Activated T-helper 1 cell treated with anti-CD3 and anti-CD28 coated beads, Interleukin-2, amount 50 U/mL, for 16 hours (primary cell): Measurements from ENCODE around the gene LRRC30.
"Not testable (repeated sequence)": the region's sequence is repeated elsewhere in the genome, so short reads cannot be mapped to it uniquely, and the experiment has no call there.

Experiments
- DNase-seq, 2 donors: peaks; one replicate each; pipeline ENCODE4 v3.0.0-alpha.2; 2020; ENCODE audit warnings: low read depth in 1 of 2, low spot score in 1 of 2

LRRC30 gene

GRCh38 chr18:7230626-7231349, at the start of gene LRRC30:
Gene LRRC30 (plus strand): TSS chr18:7231089. CDS start chr18:7231139, 50 bp downstream.
- no peak for DNase-seq

- no peak for DNase-seq
Measured at GRCh38 chr18:7185701-7186100, 45.2 kb upstream of the LRRC30 start.

- no peak for DNase-seq
Measured at GRCh38 chr18:7190547-7191156, 40.2 kb upstream of the LRRC30 start.

- DNase-seq = no peak
Measured at GRCh38 chr18:7191736-7192135, 39.2 kb upstream of the LRRC30 start.

GRCh38 chr18:7195266-7195665, 35.6 kb upstream of the LRRC30 start:
- DNase-seq = no peak

GRCh38 chr18:7196421-7196820, 34.5 kb upstream of the LRRC30 start:
- DNase-seq = no peak

- no peak for DNase-seq
Measured at GRCh38 chr18:7197854-7198253, 33.0 kb upstream of the LRRC30 start.

- no peak for DNase-seq
Measured at GRCh38 chr18:7198326-7198725, 32.6 kb upstream of the LRRC30 start.

GRCh38 chr18:7201096-7201495, 29.8 kb upstream of the LRRC30 start:
- DNase-seq = no peak

- no peak for DNase-seq
Measured at GRCh38 chr18:7202169-7202568, 28.7 kb upstream of the LRRC30 start.

GRCh38 chr18:7203601-7204000, 27.3 kb upstream of the LRRC30 start:
- DNase-seq = not testable (repeated sequence)

- DNase-seq = no peak
Measured at GRCh38 chr18:7205346-7205745, 25.5 kb upstream of the LRRC30 start.

GRCh38 chr18:7206217-7206616, 24.7 kb upstream of the LRRC30 start:
- DNase-seq = no peak

GRCh38 chr18:7207366-7207915, 23.4 kb upstream of the LRRC30 start:
- no peak for DNase-seq

GRCh38 chr18:7221424-7222155, 9.3 kb upstream of the LRRC30 start:
- DNase-seq = no peak

GRCh38 chr18:7224198-7224597, 6.7 kb upstream of the LRRC30 start:
- no peak for DNase-seq

- DNase-seq = no peak
Measured at GRCh38 chr18:7232218-7232617, 1.3 kb downstream of the LRRC30 start.

GRCh38 chr18:7233134-7233810, 2.4 kb downstream of the LRRC30 start:
- DNase-seq = no peak

GRCh38 chr18:7234091-7234490, 3.2 kb downstream of the LRRC30 start:
- DNase-seq = no peak

- DNase-seq = no peak
Measured at GRCh38 chr18:7234956-7235355, 4.1 kb downstream of the LRRC30 start.

GRCh38 chr18:7236072-7236471, 5.2 kb downstream of the LRRC30 start:
- no peak for DNase-seq
